H1 (cell line): ENCODE results near the gene MAP3K1. TPM values are rescaled to one million over a fixed set of nuclear protein-coding genes. Genes with fewer than 3 reads are reported as not detected.

Source experiments
- CTCF ChIA-PET: fragments of 300-600 bp; sonication (Branson Sonifier 250); formaldehyde crosslinking; loops from one replicate; lab custom pipeline; 2021; ENCODE audit not compliant: partially characterized antibody; lab: Charles Lee
- POLR2A ChIA-PET: fragments of 300-600 bp; sonication (Branson Sonifier 250); formaldehyde crosslinking; loops from one replicate; lab custom pipeline; 2021; ENCODE audit warnings: inconsistent platforms; ENCODE audit not compliant: partially characterized antibody; lab: Charles Lee
- DNase-seq, 2 experiments: peaks; one replicate each; pipeline versions ENCODE4 v3.0.0 to v3.0.0-alpha.2; 2010 to 2022; ENCODE audit warnings: low spot score in 2 of 2, low read depth in 1 of 2, mixed read lengths in 1 of 2
- FAIRE-seq: peaks from 2 replicates; lab custom pipeline; 2011; peaks lifted over from hg19 to GRCh38; lab: Jason Lieb, UNC
- H2AFZ ChIP-seq: 2 replicates; pipeline ENCODE4 v1.8.1; 2012; ENCODE audit warnings: low read length, inconsistent platforms
- H2AK5ac ChIP-seq: 2 replicates; pipeline ENCODE4 v1.6.1; 2013; ENCODE audit warnings: low read depth, low read length
- H2BK120ac ChIP-seq: replicated peaks from 2 replicates; pipeline ENCODE3; 2013; ENCODE audit warnings: low read depth, low read length, inconsistent platforms
- H2BK12ac ChIP-seq: 2 replicates; pipeline ENCODE4 v1.6.1; 2013; ENCODE audit warnings: low read depth, low read length
- H2BK15ac ChIP-seq: 2 replicates; pipeline ENCODE4 v1.6.1; 2013; ENCODE audit warnings: low read length
- H2BK20ac ChIP-seq: 2 replicates; pipeline ENCODE4 v1.6.1; 2013; ENCODE audit warnings: low read length
- H2BK5ac ChIP-seq: 2 replicates; pipeline ENCODE4 v1.6.1; 2013; ENCODE audit warnings: low read depth, low read length
- H3K14ac ChIP-seq: 2 replicates; pipeline ENCODE4 v1.6.1; 2013; ENCODE audit warnings: inconsistent platforms; ENCODE audit not compliant: insufficient read length
- H3K18ac ChIP-seq: 2 replicates; pipeline ENCODE4 v1.6.1; 2013; ENCODE audit warnings: low read length; ENCODE audit errors: extremely low read depth
- H3K23ac ChIP-seq: 2 replicates; pipeline ENCODE4 v1.6.1; 2013; ENCODE audit warnings: inconsistent platforms; ENCODE audit not compliant: insufficient read length
- H3K23me2 ChIP-seq: 2 replicates; pipeline ENCODE4 v1.6.1; 2013; ENCODE audit warnings: low read depth, low read length
- H3K27ac ChIP-seq: 2 replicates; pipeline ENCODE4 v1.6.1; 2011; ENCODE audit warnings: low read depth, low read length, inconsistent platforms
- H3K27me3 ChIP-seq, 4 experiments: replicated peaks in 1 of 4; 1 replicate in 1 of 4; 2 replicates in 3 of 4; pipeline versions ENCODE4 v1.6.1 to v1.8.1; 2011 to 2013; ENCODE audit warnings: low read length in 3 of 4, mild to moderate bottlenecking in 3 of 4, inconsistent platforms in 2 of 4, mixed read lengths in 2 of 4, moderate library complexity in 1 of 4; ENCODE audit not compliant: control insufficient read depth in 3 of 4, insufficient read depth in 3 of 4; ENCODE audit errors: extremely low read depth in 1 of 4
- H3K36me3 ChIP-seq, 4 experiments: 2 replicates each; pipeline versions ENCODE4 v1.6.1 to v1.8.1; 2011 to 2013; ENCODE audit warnings: mild to moderate bottlenecking in 4 of 4, low read length in 3 of 4, moderate library complexity in 2 of 4, control low read depth in 1 of 4, inconsistent platforms in 1 of 4; ENCODE audit not compliant: insufficient read depth in 4 of 4, control insufficient read depth in 2 of 4
- H3K4ac ChIP-seq: replicated peaks from 2 replicates; pipeline ENCODE3; 2013; ENCODE audit warnings: low read length, low read depth, mixed read lengths, inconsistent platforms; ENCODE audit not compliant: insufficient read length
- H3K4me1 ChIP-seq, 4 experiments: replicated peaks in 1 of 4; 1 replicate in 1 of 4; 2 replicates in 3 of 4; pipeline versions ENCODE4 v1.6.1 to v1.8.1; 2011 to 2013; ENCODE audit warnings: low read length in 3 of 4, inconsistent platforms in 2 of 4, mixed read lengths in 1 of 4; ENCODE audit not compliant: insufficient read depth in 4 of 4, control insufficient read depth in 3 of 4
- H3K4me2 ChIP-seq, 2 experiments: 2 replicates each; pipeline versions ENCODE4 v1.6.1 to v1.8.1; 2011 to 2013; ENCODE audit warnings: low read depth in 2 of 2, low read length in 2 of 2, control low read depth in 1 of 2, inconsistent platforms in 1 of 2, mild to moderate bottlenecking in 1 of 2; ENCODE audit not compliant: insufficient read depth in 1 of 2
- H3K4me3 ChIP-seq, 4 experiments: fragments of 200-600, 300-600 bp in 1 of 4; sonication (generic), shearing (Covaris generic), sonication (Bioruptor Twin) in 1 of 4; 2 replicates each; pipeline versions ENCODE4 v1.5.1 to v1.8.1; 2011 to 2016; ENCODE audit warnings: low read length in 4 of 4, low read depth in 3 of 4, control low read depth in 2 of 4, inconsistent platforms in 2 of 4, mild to moderate bottlenecking in 2 of 4, mixed read lengths in 1 of 4, moderate library complexity in 1 of 4; ENCODE audit not compliant: insufficient read depth in 2 of 4; ENCODE audit errors: extremely low read depth in 1 of 4
- H3K56ac ChIP-seq: replicated peaks from 2 replicates; pipeline ENCODE3; 2013; ENCODE audit warnings: low read depth, mild to moderate bottlenecking, mixed read lengths, low read length, inconsistent platforms; ENCODE audit not compliant: insufficient read length
- H3K79me1 ChIP-seq: 2 replicates; pipeline ENCODE4 v1.6.1; 2013; ENCODE audit warnings: low read depth, low read length, control low read depth
- H3K79me2 ChIP-seq, 2 experiments: 2 replicates each; pipeline versions ENCODE4 v1.6.1 to v1.8.1; 2012 to 2013; ENCODE audit warnings: low read length in 2 of 2, mild to moderate bottlenecking in 2 of 2, inconsistent platforms in 1 of 2; ENCODE audit not compliant: insufficient read depth in 2 of 2, control insufficient read depth in 1 of 2
- H3K9ac ChIP-seq, 4 experiments: replicated peaks in 1 of 4; 1 replicate in 1 of 4; 2 replicates in 3 of 4; pipeline versions ENCODE4 v1.6.1 to v1.8.1; 2011 to 2013; ENCODE audit warnings: low read depth in 3 of 4, low read length in 3 of 4, control low read depth in 2 of 4, mild to moderate bottlenecking in 2 of 4, moderate library complexity in 2 of 4, inconsistent platforms in 1 of 4; ENCODE audit errors: extremely low read depth in 1 of 4
- H3K9me3 ChIP-seq, 2 experiments: 2 replicates each; pipeline versions ENCODE4 v1.6.1 to v1.8.1; 2012 to 2013; ENCODE audit warnings: mild to moderate bottlenecking in 2 of 2, moderate library complexity in 2 of 2, control low read depth in 1 of 2, inconsistent platforms in 1 of 2, low read depth in 1 of 2, low read length in 1 of 2, mixed read lengths in 1 of 2; ENCODE audit not compliant: insufficient read depth in 2 of 2
- H4K20me1 ChIP-seq, 2 experiments: replicated peaks in 1 of 2; 2 replicates each; pipeline versions ENCODE3 to v1.8.1; 2011 to 2013; ENCODE audit warnings: inconsistent platforms in 2 of 2, low read length in 2 of 2, mild to moderate bottlenecking in 1 of 2; ENCODE audit not compliant: insufficient read depth in 2 of 2, control insufficient read depth in 1 of 2
- H4K5ac ChIP-seq: 2 replicates; pipeline ENCODE4 v1.6.1; 2013; ENCODE audit warnings: low read length, low read depth, mixed read lengths, inconsistent platforms; ENCODE audit not compliant: insufficient read length
- H4K8ac ChIP-seq: 2 replicates; pipeline ENCODE4 v1.8.0; 2013; ENCODE audit warnings: mild to moderate bottlenecking, moderate library complexity, low read length, inconsistent platforms; ENCODE audit not compliant: insufficient read depth; ENCODE audit errors: extremely low read depth
- H4K91ac ChIP-seq: replicated peaks from 2 replicates; pipeline ENCODE3; 2013; ENCODE audit warnings: low read length, mixed read lengths, inconsistent platforms; ENCODE audit not compliant: insufficient read length
- ASH2L ChIP-seq: fragments of 200-600, 300-600 bp; sonication (generic); IDR thresholded peaks from one replicate; pipeline ENCODE4 v1.7.1; 2017; ENCODE audit warnings: low read length
- GTF2F1 ChIP-seq: IDR thresholded peaks from 2 replicates; pipeline ENCODE4 v1.6.1; 2012; ENCODE audit warnings: low read depth, low read length, improper control_type of control experiment, borderline replicate concordance
- KDM4A ChIP-seq: IDR thresholded peaks from one replicate; pipeline ENCODE4 v1.7.1; 2012; ENCODE audit warnings: low read depth, mild to moderate bottlenecking, moderate library complexity, low read length, inconsistent platforms; ENCODE audit not compliant: severe bottlenecking
- NANOG ChIP-seq: IDR thresholded peaks from 2 replicates; pipeline ENCODE4 v1.6.1; 2011; ENCODE audit warnings: low read length, low read depth, mild to moderate bottlenecking, inconsistent platforms; ENCODE audit not compliant: insufficient read depth, poor library complexity, severe bottlenecking
- PHF8 ChIP-seq: fragments of 200-600 bp; sonication (generic); conservative IDR thresholded peaks from 2 replicates; pipeline ENCODE4 v1.7.1; 2012; ENCODE audit warnings: low read depth, mild to moderate bottlenecking, inconsistent platforms, low read length, moderate library complexity
- RAD21 ChIP-seq, 2 experiments: IDR thresholded peaks in 1 of 2; conservative IDR thresholded peaks in 1 of 2; 2 replicates each; pipeline ENCODE4 v1.6.1; 2011; ENCODE audit warnings: low read depth in 2 of 2, low read length in 2 of 2, improper control_type of control experiment in 1 of 2, inconsistent platforms in 1 of 2, mild to moderate bottlenecking in 1 of 2, moderate library complexity in 1 of 2
- RBBP5 ChIP-seq: IDR thresholded peaks from 2 replicates; pipeline ENCODE4 v1.7.1; 2012; ENCODE audit warnings: low read depth, mild to moderate bottlenecking, inconsistent platforms, low read length, moderate library complexity, borderline replicate concordance
- SIN3A ChIP-seq, 2 experiments: IDR thresholded peaks in 1 of 2; conservative IDR thresholded peaks in 1 of 2; 2 replicates each; pipeline ENCODE4 v1.6.1; 2011 to 2012; ENCODE audit warnings: low read length in 2 of 2, improper control_type of control experiment in 1 of 2, low read depth in 1 of 2, mild to moderate bottlenecking in 1 of 2
- SIRT6 ChIP-seq: IDR thresholded peaks from one replicate; pipeline ENCODE4 v1.7.1; 2012; ENCODE audit warnings: low read length, inconsistent platforms
- TCF12 ChIP-seq: IDR thresholded peaks from 2 replicates; pipeline ENCODE4 v1.6.1; 2011; ENCODE audit warnings: low read depth, mild to moderate bottlenecking, low read length
- WGBS, 2 experiments: shearing (Covaris generic) in 1 of 2; methylation state at CpG; one replicate each; pipeline versions ENCODE4 v1.1.6 to v1.1.7; 2013 to 2015; ENCODE audit warnings: low lambda C conversion rate in 2 of 2, mixed read lengths in 2 of 2, inconsistent platforms in 1 of 2, low coverage in 1 of 2, missing lambda C conversion rate in 1 of 2; ENCODE audit not compliant: insufficient replicate concordance in 2 of 2, insufficient coverage in 1 of 2, insufficient read length in 1 of 2; ENCODE audit errors: extremely low coverage in 1 of 2, missing lambda C conversion rate in 1 of 2; 5-methylcytosine and 5-hydroxymethylcytosine counted together
- polyA plus RNA-seq, 7 experiments: library from polyadenylated mRNA; depleted of rRNA in 3 of 7; stranded (reverse) in 5 of 7; unstranded in 2 of 7; fragments of >200 nt in 5 of 7; fragments of 200-250 nt in 2 of 7; gene quantifications; 1 replicate in 5 of 7; 2 replicates in 1 of 7; 4 replicates in 1 of 7; pipeline versions ENCODE4 v1.2.1 to v1.2.3, GENCODE V29; 2011 to 2013; ENCODE audit warnings: missing spikeins in 2 of 7, mixed read lengths in 2 of 7
- total RNA-seq: library from RNA; stranded (reverse); fragmentation: NEBNext Ultra II Directional; extraction: Animal tissue kit (Norgen Biotek cat#: 25700); gene quantifications from 2 replicates; pipeline ENCODE4 v1.2.1, GENCODE V29; 2021

Gene MAP3K1
- total and polyA plus RNA-seq, 2 of the 8 experiments (the other 6 are each of a cell fraction or from before 2014, with no cell fraction given): 3.9 to 11.8 TPM

DNA sequence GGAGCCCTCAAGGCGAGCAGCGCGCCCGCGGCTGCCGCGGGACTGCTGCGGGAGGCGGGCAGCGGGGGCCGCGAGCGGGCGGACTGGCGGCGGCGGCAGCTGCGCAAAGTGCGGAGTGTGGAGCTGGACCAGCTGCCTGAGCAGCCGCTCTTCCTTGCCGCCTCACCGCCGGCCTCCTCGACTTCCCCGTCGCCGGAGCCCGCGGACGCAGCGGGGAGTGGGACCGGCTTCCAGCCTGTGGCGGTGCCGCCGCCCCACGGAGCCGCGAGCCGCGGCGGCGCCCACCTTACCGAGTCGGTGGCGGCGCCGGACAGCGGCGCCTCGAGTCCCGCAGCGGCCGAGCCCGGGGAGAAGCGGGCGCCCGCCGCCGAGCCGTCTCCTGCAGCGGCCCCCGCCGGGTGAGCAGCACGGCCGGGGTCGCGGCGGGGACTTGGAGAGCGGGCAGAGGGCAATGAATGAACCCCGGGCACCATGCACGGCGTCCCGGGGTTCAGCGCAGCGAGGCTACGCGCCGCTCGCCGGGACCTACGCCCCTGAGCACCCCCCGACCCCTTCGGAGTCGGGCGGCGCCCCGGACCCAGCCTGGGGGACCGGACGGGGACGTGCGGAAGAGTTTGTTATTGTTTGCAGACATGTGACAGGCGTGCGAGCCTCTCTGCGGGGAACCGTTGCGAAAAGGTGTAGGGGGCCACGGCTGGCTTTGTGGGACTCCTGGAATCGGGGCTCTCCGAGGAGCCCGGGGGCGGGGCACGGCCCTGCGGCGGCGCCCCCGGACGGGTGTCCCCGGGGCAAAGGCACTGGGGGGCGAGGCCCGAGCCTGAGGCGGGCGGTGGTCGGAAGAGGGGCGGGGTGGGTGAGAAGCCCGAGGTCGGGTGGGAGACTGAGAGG is 553 bp downstream of the MAP3K1 start:
- Histone ChIP-seq H2AFZ (no peak overlapping the region), H4K5ac (no peak overlapping the region), H3K56ac (no peak overlapping the region), H2BK5ac (no peak overlapping the region), H3K23ac (no peak overlapping the region), H3K9me3 (no peaks in the 10 kb centered on the region), H4K91ac (no peak overlapping the region), H3K4me3 (peak overlapping the region; percentile 48 to 78 (median 65)), H2AK5ac (no peak overlapping the region), H3K4me2 (peak overlapping the region; percentile 79 to 97), H3K4ac (no peak overlapping the region), H3K27me3 (peaks cover 0 to 9% (median 0%) of the 10 kb centered on the region in 4 experiments; a peak in 1 of 7 replicates), H3K23me2 (peaks cover 14% of the 10 kb centered on the region), H3K79me2 (peaks cover 0 to 35% of the 10 kb centered on the region in 2 experiments; a peak in 2 of 4 replicates), H3K9ac (peak overlapping the region in 2 of 4 experiments; percentile 63 to 91; a peak in 3 of 7 replicates), H3K4me1 (peaks cover 0 to 8% (median 2%) of the 10 kb centered on the region in 4 experiments; a peak in 5 of 7 replicates), H3K79me1 (no peaks in the 10 kb centered on the region), H2BK15ac (no peak overlapping the region), H2BK20ac (no peak overlapping the region), H3K18ac (no peak overlapping the region), H3K14ac (no peak overlapping the region), H4K8ac (peak overlapping the region; percentile 88; the same call in 1 of the 2 replicates), H4K20me1 (peaks cover 0 to 8% of the 10 kb centered on the region in 2 experiments), H3K27ac (peak overlapping the region; percentile 28; the same call in 1 of the 2 replicates), H2BK12ac (no peak overlapping the region), H2BK120ac (no peak overlapping the region), H3K36me3 (no peaks in the 10 kb centered on the region)
- POLR2A ChIA-PET: interaction anchor here (0.6 to 0.8 kb wide), 2 partner anchors 263 to 723 kb away, joined by 3 read pairs; no protein-coding TSS in a partner anchor
- CTCF ChIA-PET: interaction anchor here (0.7 kb wide), 1 partner anchor 11 kb away, joined by 3 read pairs; no protein-coding TSS in a partner anchor
- DNase-seq (peak in 1 of 2 experiments; percentile 72), FAIRE-seq (no peak)
- WGBS, 2 experiments: 1% methylated on average over 30 of the region's 116 CpGs; no CpG with 5 or more reads in 1 of the 2 experiments
- TF ChIP-seq GTF2F1 (no peak), PHF8 (peak; percentile 45; the same call in 1 of the 2 replicates), RAD21 (IDR thresholded peaks at IDR 0.05 in 1 of 2, conservative IDR thresholded peaks at IDR 0.05 in 1 of 2; ENCODE audit: low read depth in 2 of 2, low read length in 2 of 2) (no peak), SIRT6 (no peak), KDM4A (peak; percentile 64), ASH2L (peak; percentile 38), RBBP5 (peak; percentile 67; the same call in 1 of the 2 replicates), NANOG (no peak), SIN3A (conservative IDR thresholded peaks at IDR 0.05 in 1 of 2, IDR thresholded peaks at IDR 0.05 in 1 of 2; ENCODE audit: low read depth in 1 of 2, low read length in 2 of 2) (0 out of 4 replicates have a peak, but pooled peaks of 1 of the 2 experiments have one; percentile 29), TCF12 (no peak)
